AG09309 (cell line): ENCODE results near the gene TSPAN3.

Source experiments
- DNase-seq: peaks from one replicate; pipeline ENCODE4 v3.0.0-alpha.2; 2010; ENCODE audit warnings: low read depth
- H3K4me3 ChIP-seq: 2 replicates; pipeline ENCODE4 v1.5.1; 2011; ENCODE audit warnings: mild to moderate bottlenecking, low read depth, low read length, moderate library complexity; ENCODE audit not compliant: control insufficient read depth
- CTCF ChIP-seq: IDR thresholded peaks from 2 replicates; pipeline ENCODE4 v1.5.1; 2011; ENCODE audit warnings: mild to moderate bottlenecking, low read depth, low read length, inconsistent platforms; ENCODE audit not compliant: insufficient read depth, control insufficient read depth; ENCODE audit errors: missing control alignments

The TSPAN3 gene

GRCh38 chr15:77048135-77048876, 22.6 kb downstream of the TSPAN3 start:
- no peak for TF ChIP-seq CTCF
- DNase-seq: no peak
- H3K4me3 ChIP-seq: no peak overlapping the region

GRCh38 chr15:77046704-77047412, 24.1 kb downstream of the TSPAN3 start:
- TF ChIP-seq CTCF: no peak
- no peak overlapping the region for H3K4me3 ChIP-seq
- no peak for DNase-seq

GRCh38 chr15:77045985-77046384, 24.9 kb downstream of the TSPAN3 start:
- TF ChIP-seq CTCF: no peak
- H3K4me3 ChIP-seq: no peak overlapping the region
- no peak for DNase-seq

- TF ChIP-seq CTCF: no peak
- no peak for DNase-seq
- no peak overlapping the region for H3K4me3 ChIP-seq
Measured at GRCh38 chr15:77044228-77045042, 26.5 kb downstream of the TSPAN3 start.

GRCh38 chr15:77042955-77043920, 27.7 kb downstream of the TSPAN3 start:
- no peak overlapping the region for H3K4me3 ChIP-seq
- no peak for DNase-seq
- no peak for TF ChIP-seq CTCF
